ENCODE measurements around the gene SYPL1.

GRCh38 chr7:106063692-106064091, 48.4 kb downstream of the SYPL1 start:
- TF ChIP-seq CTCF (IDR thresholded peaks at IDR 0.05; ENCODE audit: poor library complexity) (no peak), EZH2 (IDR thresholded peaks at IDR 0.05; ENCODE audit: borderline replicate concordance) (no peak)

Data from hepatocyte (in vitro differentiated cells).